Erythroblast (primary cell): Measurements from ENCODE around the gene C5orf34.

Source experiments
- GATA1 ChIP-seq: IDR thresholded peaks from 2 replicates; pipeline ENCODE4 v1.6.1; 2011; ENCODE audit warnings: low read depth, mild to moderate bottlenecking, control low read depth, low read length, moderate library complexity
- POLR2A ChIP-seq: IDR thresholded peaks from 2 replicates; pipeline ENCODE4 v1.6.1; 2011; ENCODE audit warnings: mild to moderate bottlenecking, low read length

DNA sequence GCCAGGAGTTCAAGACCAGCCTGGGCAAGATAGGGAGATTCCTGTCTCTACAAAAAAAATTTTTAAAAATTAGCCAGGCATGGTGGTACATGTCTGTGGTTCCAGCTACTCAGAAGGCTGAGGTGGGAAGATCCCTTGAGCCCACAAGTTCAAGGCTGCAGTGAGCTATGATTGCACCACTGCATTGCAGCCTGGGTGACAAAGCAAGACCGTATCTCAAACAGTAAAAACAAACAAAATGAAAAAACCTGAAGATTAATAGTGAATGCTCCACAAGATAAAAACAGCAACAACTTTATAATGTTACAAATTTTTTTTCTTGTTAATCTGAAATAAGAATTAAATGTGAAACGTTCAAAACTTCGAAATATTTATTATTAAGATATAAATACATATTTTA is 28.6 kb downstream of the C5orf34 start:
- TF ChIP-seq POLR2A (no peak), GATA1 (no peak)
